ENCODE results near the gene RRBP1.

- TF ChIP-seq CTCF (IDR thresholded peaks at IDR 0.05) (no peak), POLR2AphosphoS5 (IDR thresholded peaks at IDR 0.05) (no peak), POLR2A (IDR thresholded peaks at IDR 0.05) (no peak), EP300 (IDR thresholded peaks at IDR 0.05) (no peak)
These were observed 16.3 kb upstream of the RRBP1 start for GRCh38 chr20:17698384-17698783.
